H9 (cell line): Measurements from ENCODE around the gene METTL17. TPM values are rescaled to one million over a fixed set of nuclear protein-coding genes. Genes with fewer than 3 reads are reported as not detected.

ENCODE experiments used
- DNase-seq: peaks from one replicate; pipeline ENCODE4 v3.0.0-alpha.2; 2017
- H2AFZ ChIP-seq: one replicate; pipeline ENCODE4 v1.6.1; 2013; ENCODE audit warnings: mild to moderate bottlenecking, low read length, control low read depth, moderate library complexity
- H2AK5ac ChIP-seq: 2 replicates; pipeline ENCODE4 v1.6.1; 2013; ENCODE audit warnings: low read length, control low read depth, mixed read lengths; ENCODE audit not compliant: insufficient read length
- H2BK120ac ChIP-seq: one replicate; pipeline ENCODE4 v1.6.1; 2013; ENCODE audit warnings: low read depth, mild to moderate bottlenecking, low read length, control low read depth, inconsistent platforms; ENCODE audit not compliant: poor library complexity, severe bottlenecking
- H2BK12ac ChIP-seq: 2 replicates; pipeline ENCODE4 v1.6.1; 2013; ENCODE audit warnings: low read length, control low read depth, mixed read lengths, low read depth; ENCODE audit not compliant: insufficient read length
- H2BK15ac ChIP-seq: 2 replicates; pipeline ENCODE4 v1.6.1; 2013; ENCODE audit warnings: low read depth, low read length, control low read depth
- H2BK20ac ChIP-seq: one replicate; pipeline ENCODE4 v1.6.1; 2013; ENCODE audit warnings: low read depth, mild to moderate bottlenecking, low read length, control low read depth, inconsistent platforms; ENCODE audit not compliant: poor library complexity, severe bottlenecking
- H2BK5ac ChIP-seq: 2 replicates; pipeline ENCODE4 v1.6.1; 2013; ENCODE audit warnings: low read length, control low read depth, mixed read lengths; ENCODE audit not compliant: insufficient read length
- H3K14ac ChIP-seq: 2 replicates; pipeline ENCODE4 v1.6.1; 2013; ENCODE audit warnings: low read length, control low read depth; ENCODE audit not compliant: insufficient read depth
- H3K18ac ChIP-seq: 2 replicates; pipeline ENCODE4 v1.6.1; 2013; ENCODE audit warnings: low read depth, mild to moderate bottlenecking, mixed read lengths, low read length, control low read depth; ENCODE audit not compliant: insufficient read length
- H3K23ac ChIP-seq: 2 replicates; pipeline ENCODE4 v1.6.1; 2013; ENCODE audit warnings: low read length, control low read depth, mixed read lengths, low read depth; ENCODE audit not compliant: insufficient read length
- H3K23me2 ChIP-seq: 2 replicates; pipeline ENCODE4 v1.6.1; 2013; ENCODE audit warnings: low read depth, mild to moderate bottlenecking, mixed read lengths, low read length, control low read depth; ENCODE audit not compliant: insufficient read length, poor library complexity, severe bottlenecking
- H3K27ac ChIP-seq: 2 replicates; pipeline ENCODE4 v1.5.1; 2013; ENCODE audit warnings: low read length, control low read depth, mixed read lengths, low read depth; ENCODE audit not compliant: insufficient read length
- H3K27me3 ChIP-seq: 2 replicates; pipeline ENCODE4 v1.6.1; 2013; ENCODE audit warnings: low read length, control low read depth, inconsistent platforms; ENCODE audit not compliant: insufficient read depth
- H3K4ac ChIP-seq: 2 replicates; pipeline ENCODE4 v1.6.1; 2013; ENCODE audit warnings: low read depth, mild to moderate bottlenecking, control low read depth, inconsistent platforms, low read length, moderate library complexity
- H3K4me1 ChIP-seq: 2 replicates; pipeline ENCODE4 v1.6.1; 2013; ENCODE audit warnings: low read length, control low read depth, inconsistent platforms; ENCODE audit not compliant: insufficient read depth
- H3K4me2 ChIP-seq: 2 replicates; pipeline ENCODE4 v1.6.1; 2013; ENCODE audit warnings: low read length, control low read depth, mixed read lengths; ENCODE audit not compliant: insufficient read length, insufficient read depth
- H3K56ac ChIP-seq: 2 replicates; pipeline ENCODE4 v1.6.1; 2013; ENCODE audit warnings: low read depth, mild to moderate bottlenecking, mixed read lengths, low read length, control low read depth; ENCODE audit not compliant: insufficient read length
- H3K79me1 ChIP-seq: 2 replicates; pipeline ENCODE4 v1.6.1; 2013; ENCODE audit warnings: low read depth, mild to moderate bottlenecking, moderate library complexity, low read length, control low read depth, inconsistent platforms; ENCODE audit not compliant: insufficient read depth, poor library complexity, severe bottlenecking
- H3K79me2 ChIP-seq: 2 replicates; pipeline ENCODE4 v1.6.1; 2013; ENCODE audit warnings: low read length, control low read depth, inconsistent platforms; ENCODE audit not compliant: insufficient read depth
- H3K9ac ChIP-seq: 2 replicates; pipeline ENCODE4 v1.6.1; 2013; ENCODE audit warnings: low read length, control low read depth, mixed read lengths; ENCODE audit not compliant: insufficient read length; ENCODE audit errors: extremely low read depth
- H3K9me3 ChIP-seq: one replicate; pipeline ENCODE4 v1.6.1; 2013; ENCODE audit warnings: low read depth, low read length, inconsistent platforms; ENCODE audit not compliant: control insufficient read depth
- H3T11ph ChIP-seq: one replicate; pipeline ENCODE4 v1.6.1; 2013; ENCODE audit warnings: mild to moderate bottlenecking, low read length, control low read depth, inconsistent platforms
- H4K20me1 ChIP-seq: one replicate; pipeline ENCODE4 v1.6.1; 2013; ENCODE audit not compliant: control insufficient read depth, insufficient read length, insufficient read depth
- H4K5ac ChIP-seq: 2 replicates; pipeline ENCODE4 v1.6.1; 2013; ENCODE audit warnings: low read depth, mild to moderate bottlenecking, mixed read lengths, low read length, control low read depth; ENCODE audit not compliant: insufficient read length
- H4K8ac ChIP-seq: replicated peaks from 2 replicates; pipeline ENCODE4 v1.6.1; 2013; ENCODE audit warnings: low read length, control low read depth, mixed read lengths, low read depth; ENCODE audit not compliant: insufficient read length
- H4K91ac ChIP-seq: 2 replicates; pipeline ENCODE4 v1.6.1; 2013; ENCODE audit warnings: low read depth, mild to moderate bottlenecking, moderate library complexity, mixed read lengths, low read length, control low read depth; ENCODE audit not compliant: insufficient read length
- H3K27ac Mint-ChIP-seq, 3 experiments: 2 replicates in 2 of 3; 3 replicates in 1 of 3; pipeline ENCODE4 v1.8.0; 2020 to 2021; ENCODE audit warnings: mixed read lengths in 3 of 3, mild to moderate bottlenecking in 1 of 3, moderate library complexity in 1 of 3
- H3K27me3 Mint-ChIP-seq: 2 replicates; pipeline ENCODE4 v1.8.0; 2021; ENCODE audit warnings: low read depth, mild to moderate bottlenecking, moderate library complexity, mixed read lengths
- H3K36me3 Mint-ChIP-seq, 3 experiments: 2 replicates in 2 of 3; 3 replicates in 1 of 3; pipeline ENCODE4 v1.8.0; 2020 to 2021; ENCODE audit warnings: low read depth in 3 of 3, mixed read lengths in 3 of 3; ENCODE audit not compliant: insufficient read depth in 1 of 3
- H3K4me1 Mint-ChIP-seq, 2 experiments: 2 replicates each; pipeline ENCODE4 v1.8.0; 2020; ENCODE audit warnings: mixed read lengths in 2 of 2
- H3K4me3 Mint-ChIP-seq, 2 experiments: 2 replicates in 1 of 2; 3 replicates in 1 of 2; pipeline ENCODE4 v1.8.0; 2020 to 2021; ENCODE audit warnings: mild to moderate bottlenecking in 2 of 2, mixed read lengths in 2 of 2, moderate library complexity in 1 of 2
- H3K9me3 Mint-ChIP-seq, 2 experiments: 2 replicates in 1 of 2; 3 replicates in 1 of 2; pipeline ENCODE4 v1.8.0; 2020; ENCODE audit warnings: mild to moderate bottlenecking in 2 of 2, mixed read lengths in 2 of 2, moderate library complexity in 1 of 2
- WGBS: extraction: QIAGEN DNeasy Blood & Tissue Kit; methylation state at CpG from one replicate; pipeline ENCODE4 v1.1.7; 2013; ENCODE audit warnings: missing lambda C conversion rate, low lambda C conversion rate, mixed read lengths; ENCODE audit not compliant: insufficient read length; ENCODE audit errors: extremely low coverage; 5-methylcytosine and 5-hydroxymethylcytosine counted together
- total RNA-seq: library from RNA; stranded (reverse); gene quantifications from 2 replicates; pipeline ENCODE4 v1.2.1, GENCODE V29; 2021
- TF ChIP-seq, protein P1 (sequence below): fragments of 200-600 bp; sonication (generic); conservative IDR thresholded peaks from 3 replicates; pipeline ENCODE4 v1.8.0; 2021; ENCODE audit warnings: antibody characterized with exemption, mild to moderate bottlenecking

Gene METTL17
- total RNA-seq, 1 experiment from 2014 or later: 81.4 TPM

GRCh38 chr14:21015312-21015711 lies 25.5 kb downstream of the METTL17 start:
- no peak overlapping the region for H3K9ac ChIP-seq
- H3K27me3 ChIP-seq: no peaks in the 10 kb centered on the region
- H3K79me1 ChIP-seq: no peaks in the 10 kb centered on the region
- no peak overlapping the region for H4K8ac ChIP-seq
- H3K9me3 ChIP-seq: no peaks in the 10 kb centered on the region
- H3K23ac ChIP-seq: no peak overlapping the region
- H4K91ac ChIP-seq: no peak overlapping the region
- Mint-ChIP-seq H3K4me3 (no peak overlapping the region), H3K4me1 (peaks cover 7 to 12% of the 10 kb centered on the region in 2 experiments), H3K27me3 (peaks cover 9% of the 10 kb centered on the region), H3K36me3 (peaks cover 2 to 6% (median 2%) of the 10 kb centered on the region in 3 experiments; a peak in 3 of 7 replicates), H3K9me3 (no peaks in the 10 kb centered on the region), H3K27ac (peak overlapping the region in 1 of 3 experiments; percentile 55; a peak in 1 of 7 replicates)
- WGBS: no CpG with 5 or more reads among the region's 6 CpGs
- H2BK15ac ChIP-seq: no peak overlapping the region
- no peak overlapping the region for H2BK12ac ChIP-seq
- H3K56ac ChIP-seq: no peak overlapping the region
- H2AK5ac ChIP-seq: no peak overlapping the region
- H3K79me2 ChIP-seq: no peaks in the 10 kb centered on the region
- H3K18ac ChIP-seq: no peak overlapping the region
- no peak overlapping the region for H2BK20ac ChIP-seq
- TF ChIP-seq, protein P1, sequence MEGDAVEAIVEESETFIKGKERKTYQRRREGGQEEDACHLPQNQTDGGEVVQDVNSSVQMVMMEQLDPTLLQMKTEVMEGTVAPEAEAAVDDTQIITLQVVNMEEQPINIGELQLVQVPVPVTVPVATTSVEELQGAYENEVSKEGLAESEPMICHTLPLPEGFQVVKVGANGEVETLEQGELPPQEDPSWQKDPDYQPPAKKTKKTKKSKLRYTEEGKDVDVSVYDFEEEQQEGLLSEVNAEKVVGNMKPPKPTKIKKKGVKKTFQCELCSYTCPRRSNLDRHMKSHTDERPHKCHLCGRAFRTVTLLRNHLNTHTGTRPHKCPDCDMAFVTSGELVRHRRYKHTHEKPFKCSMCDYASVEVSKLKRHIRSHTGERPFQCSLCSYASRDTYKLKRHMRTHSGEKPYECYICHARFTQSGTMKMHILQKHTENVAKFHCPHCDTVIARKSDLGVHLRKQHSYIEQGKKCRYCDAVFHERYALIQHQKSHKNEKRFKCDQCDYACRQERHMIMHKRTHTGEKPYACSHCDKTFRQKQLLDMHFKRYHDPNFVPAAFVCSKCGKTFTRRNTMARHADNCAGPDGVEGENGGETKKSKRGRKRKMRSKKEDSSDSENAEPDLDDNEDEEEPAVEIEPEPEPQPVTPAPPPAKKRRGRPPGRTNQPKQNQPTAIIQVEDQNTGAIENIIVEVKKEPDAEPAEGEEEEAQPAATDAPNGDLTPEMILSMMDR: no peak
- DNase-seq: no peak
- no peak overlapping the region for H3K27ac ChIP-seq
- no peaks in the 10 kb centered on the region for H3K23me2 ChIP-seq
- no peak overlapping the region for H3T11ph ChIP-seq
- no peaks in the 10 kb centered on the region; the same call in 1 of the 2 replicates for H3K4me1 ChIP-seq
- H4K20me1 ChIP-seq: no peaks in the 10 kb centered on the region
- H4K5ac ChIP-seq: no peak overlapping the region
- H2BK120ac ChIP-seq: no peak overlapping the region
- H2AFZ ChIP-seq: no peak overlapping the region
- H3K4ac ChIP-seq: no peak overlapping the region
- no peak overlapping the region for H3K4me2 ChIP-seq
- no peak overlapping the region for H2BK5ac ChIP-seq
- no peak overlapping the region for H3K14ac ChIP-seq
